K562 (cell line): ENCODE results near the gene ZNF689. TPM values are rescaled to one million over a fixed set of nuclear protein-coding genes. Genes with fewer than 3 reads are reported as not detected.

ENCODE experiments used
- ARID2 ChIP-seq: fragments of 450-650 bp; IDR thresholded peaks from 2 replicates; pipeline ENCODE4 v1.6.1; 2017; ENCODE audit warnings: antibody characterized with exemption, mild to moderate bottlenecking
- BRCA1 ChIP-seq, 2 experiments: fragments of 450-650 bp in 1 of 2; sonication (generic) in 1 of 2; formaldehyde crosslinking in 1 of 2; IDR thresholded peaks; 2 replicates each; pipeline versions ENCODE4 v1.5.0 to v1.6.1; 2017 to 2020; ENCODE audit warnings: mild to moderate bottlenecking in 1 of 2, missing genetic modification reagents in 1 of 2
- CBX3 ChIP-seq, 2 experiments: IDR thresholded peaks; 1 replicate in 1 of 2; 2 replicates in 1 of 2; pipeline ENCODE4 v1.6.1; 2012; ENCODE audit warnings: inconsistent platforms in 2 of 2, low read length in 2 of 2, borderline replicate concordance in 1 of 2, control low read depth in 1 of 2
- CHD1 ChIP-seq: fragments of 200-600 bp; sonication (generic); IDR thresholded peaks from one replicate; pipeline ENCODE4 v1.6.1; 2012; ENCODE audit warnings: mild to moderate bottlenecking, moderate library complexity, low read length, inconsistent platforms
- E2F3 ChIP-seq: fragments of 250-450 bp; sonication (Bioruptor Pico); IDR thresholded peaks from 2 replicates; pipeline ENCODE4 v1.4.0; 2020; ENCODE audit warnings: mild to moderate bottlenecking
- ELF4 ChIP-seq: fragments of 450-650 bp; formaldehyde crosslinking; IDR thresholded peaks from 2 replicates; pipeline ENCODE4 v1.4.0; 2022; ENCODE audit warnings: missing genetic modification characterization
- ETS1 ChIP-seq: conservative IDR thresholded peaks from 2 replicates; pipeline ENCODE4 v1.6.1; 2011; ENCODE audit warnings: low read depth, mild to moderate bottlenecking, low read length; ENCODE audit not compliant: control insufficient read depth
- FOSL1 ChIP-seq: fragments of 200-800 bp; sonication (Bioruptor generic); conservative IDR thresholded peaks from 2 replicates; pipeline ENCODE4 v1.6.1; 2016; ENCODE audit warnings: missing genetic modification characterization, missing compliant biosample characterization
- FOXA1 ChIP-seq: fragments of 450-650 bp; IDR thresholded peaks from 2 replicates; pipeline ENCODE4 v1.6.1; 2016; ENCODE audit warnings: mild to moderate bottlenecking, borderline replicate concordance
- FOXA3 ChIP-seq, 2 experiments: fragments of 450-650 bp in 1 of 2; sonication (generic) in 1 of 2; formaldehyde crosslinking; IDR thresholded peaks in 1 of 2; conservative IDR thresholded peaks in 1 of 2; 2 replicates each; pipeline versions ENCODE4 v1.4.0 to v1.8.0; 2020 to 2022; ENCODE audit warnings: mild to moderate bottlenecking in 2 of 2, missing genetic modification reagents in 1 of 2
- HDAC2 ChIP-seq: fragments of 450-650 bp; IDR thresholded peaks from 2 replicates; pipeline ENCODE4 v1.6.1; 2016; ENCODE audit warnings: mild to moderate bottlenecking
- HMGXB4 ChIP-seq: sonication (generic); formaldehyde crosslinking; IDR thresholded peaks from 2 replicates; pipeline ENCODE4 v1.8.1; 2023; ENCODE audit warnings: mild to moderate bottlenecking, missing genetic modification reagents
- KAT8 ChIP-seq: fragments of 450-650 bp; IDR thresholded peaks from 2 replicates; pipeline ENCODE4 v1.6.1; 2016; ENCODE audit warnings: low read depth, mild to moderate bottlenecking
- MCM3 ChIP-seq: fragments of 450-650 bp; IDR thresholded peaks from 2 replicates; pipeline ENCODE4 v1.6.1; 2016
- MTA3 ChIP-seq: fragments of 450-650 bp; formaldehyde crosslinking; IDR thresholded peaks from 2 replicates; pipeline ENCODE4 v1.6.1; 2017; ENCODE audit warnings: mild to moderate bottlenecking, borderline replicate concordance
- NCOA2 ChIP-seq, 2 experiments: fragments of 450-650 bp; IDR thresholded peaks; 2 replicates each; pipeline ENCODE4 v1.6.1; 2018; ENCODE audit warnings: mild to moderate bottlenecking in 2 of 2, moderate library complexity in 1 of 2; ENCODE audit not compliant: partially characterized antibody in 2 of 2
- NCOA6 ChIP-seq: fragments of 450-650 bp; IDR thresholded peaks from 2 replicates; pipeline ENCODE4 v1.6.1; 2017; ENCODE audit warnings: mild to moderate bottlenecking
- POLR3G ChIP-seq: IDR thresholded peaks from 2 replicates; pipeline ENCODE4 v1.6.1; 2011; ENCODE audit not compliant: insufficient read length, insufficient replicate concordance; ENCODE audit errors: extremely low read depth
- STAT6 ChIP-seq: sonication (generic); formaldehyde crosslinking; IDR thresholded peaks from 2 replicates; pipeline ENCODE4 v1.8.1; 2023; ENCODE audit warnings: mild to moderate bottlenecking, missing genetic modification reagents
- ZBED1 ChIP-seq: IDR thresholded peaks from 2 replicates; pipeline ENCODE4 v1.6.1; 2014
- ZNF431 ChIP-seq: sonication (generic); formaldehyde crosslinking; IDR thresholded peaks from 2 replicates; pipeline ENCODE4 v1.8.0; 2022; ENCODE audit warnings: mild to moderate bottlenecking, missing genetic modification reagents
- ZNF589 ChIP-seq: fragments of 200-800 bp; sonication (Bioruptor generic); IDR thresholded peaks from 2 replicates; pipeline ENCODE4 v1.6.1; 2016; ENCODE audit warnings: low read depth, missing genetic modification characterization, missing compliant biosample characterization
- polyA plus RNA-seq, 8 experiments: library from polyadenylated mRNA; depleted of rRNA in 4 of 8; stranded (reverse) in 5 of 8; unstranded in 3 of 8; fragments of >200 nt; fragmentation: Nextera tagmentation in 2 of 8; fragmentation: Illumina TruSeq in 1 of 8; extraction: Ambion mirVana in 2 of 8; extraction: Trizol in 1 of 8; gene quantifications; 2 replicates each; pipeline versions ENCODE4 v1.2.1 to v1.2.3, GENCODE V29; 2011 to 2014; ENCODE audit warnings: inconsistent platforms in 1 of 8, missing spikeins in 1 of 8
- total RNA-seq, 7 experiments: library from RNA; depleted of rRNA in 6 of 7; stranded (reverse); fragments of >200 nt in 6 of 7; fragmentation: Illumina TruSeq in 2 of 7; extraction: Trizol in 2 of 7; gene quantifications; 2 replicates each; pipeline versions ENCODE4 v1.2.1 to v1.2.3, GENCODE V29; 2011 to 2021; ENCODE audit warnings: low replicate concordance in 1 of 7
- TF ChIP-seq, protein P1 (sequence below): sonication (generic); formaldehyde crosslinking; IDR thresholded peaks from 2 replicates; pipeline ENCODE4 v1.9.0; 2022; ENCODE audit warnings: mild to moderate bottlenecking, missing genetic modification reagents

The ZNF689 gene
- total and polyA plus RNA-seq, 9 of the 15 experiments (the other 6 are each of a cell fraction or from before 2014, with no cell fraction given), result 5.4 to 15.4 (median 10.8) TPM

GRCh38 chr16:30651124-30652004 is 41.2 kb upstream of the ZNF689 start (continued):
- TF ChIP-seq MTA3 (peak; percentile 56), ETS1 (no peak), ZNF589 (peak; percentile 1; the same call in 1 of the 2 replicates), NCOA2 (IDR thresholded peaks at IDR 0.05; ENCODE audit: partially characterized antibody in 2 of 2) (no peak), FOXA3 (CRISPR knock-in tag; conservative IDR thresholded peaks at IDR 0.05 in 1 of 2, IDR thresholded peaks at IDR 0.05 in 1 of 2) (no peak), POLR3G (no peak), HDAC2 (no peak), STAT6 (CRISPR knock-in tag) (no peak), KAT8 (no peak), ELF4 (CRISPR knock-in tag) (peak; percentile 60; the same call in 1 of the 2 replicates), CHD1 (peak; percentile 43), ZNF431 (CRISPR knock-in tag) (no peak), FOSL1 (tag) (no peak), CBX3 (IDR thresholded peaks at IDR 0.05; ENCODE audit: borderline replicate concordance in 1 of 2, low read length in 2 of 2) (no peak), MCM3 (no peak), ARID2 (no peak), NCOA6 (no peak), E2F3 (CRISPR knock-in tag) (peak; percentile 93), ZBED1 (no peak), HMGXB4 (CRISPR knock-in tag) (peak; percentile 62; the same call in 1 of the 2 replicates), FOXA1 (no peak), BRCA1 (IDR thresholded peaks at IDR 0.05) (no peak), BRCA1 (CRISPR knock-in tag; IDR thresholded peaks at IDR 0.05) (no peak)
- TF ChIP-seq, protein P1, sequence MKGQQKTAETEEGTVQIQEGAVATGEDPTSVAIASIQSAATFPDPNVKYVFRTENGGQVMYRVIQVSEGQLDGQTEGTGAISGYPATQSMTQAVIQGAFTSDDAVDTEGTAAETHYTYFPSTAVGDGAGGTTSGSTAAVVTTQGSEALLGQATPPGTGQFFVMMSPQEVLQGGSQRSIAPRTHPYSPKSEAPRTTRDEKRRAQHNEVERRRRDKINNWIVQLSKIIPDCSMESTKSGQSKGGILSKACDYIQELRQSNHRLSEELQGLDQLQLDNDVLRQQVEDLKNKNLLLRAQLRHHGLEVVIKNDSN (CRISPR knock-in tag), result no peak
